Stimulated activated CD4-positive, alpha-beta T cell treated with anti-CD3 and anti-CD28 coated beads, Interleukin-12 subunit alpha, Interleukin-12 subunit beta, amount 100 ng/mL, for 48 hours (primary cell): ENCODE data around the gene GNB1.
"Not testable (repeated sequence)": the region's sequence is repeated elsewhere in the genome, so short reads cannot be mapped to it uniquely, and the experiment has no call there.

ENCODE experiments used
- DNase-seq, 3 donors: peaks; one replicate each; pipeline ENCODE4 v3.0.0-alpha.2; 2020; ENCODE audit warnings: low read depth in 2 of 3, low spot score in 1 of 3

The GNB1 gene

DNA sequence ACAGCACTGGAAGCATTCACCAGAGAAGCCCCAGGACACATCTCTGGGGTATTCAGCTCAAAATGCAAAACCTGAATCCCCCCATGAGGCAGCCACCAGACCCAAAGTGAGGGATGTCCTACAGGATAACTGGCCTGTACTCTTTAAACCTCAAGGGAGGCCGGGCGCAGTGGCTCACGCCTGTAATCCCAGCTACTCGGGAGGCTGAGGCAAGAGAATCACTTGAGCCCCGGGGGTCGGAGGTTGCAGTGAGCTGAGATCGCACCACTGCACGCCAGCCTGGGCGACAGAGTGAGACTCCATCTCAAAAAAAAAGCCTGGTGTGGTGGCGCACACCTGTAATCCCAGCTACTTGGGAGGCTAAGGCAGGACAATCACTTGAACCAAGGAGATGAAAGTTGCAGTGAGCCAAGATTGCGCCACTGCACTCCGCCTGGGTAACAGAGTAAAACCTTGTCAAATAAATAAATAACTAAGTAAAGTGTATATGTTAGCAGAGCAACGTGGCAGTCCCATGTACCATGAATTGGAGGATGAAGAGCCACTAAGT is 29.1 kb downstream of the GNB1 start:
- DNase-seq: not testable (repeated sequence)

DNA sequence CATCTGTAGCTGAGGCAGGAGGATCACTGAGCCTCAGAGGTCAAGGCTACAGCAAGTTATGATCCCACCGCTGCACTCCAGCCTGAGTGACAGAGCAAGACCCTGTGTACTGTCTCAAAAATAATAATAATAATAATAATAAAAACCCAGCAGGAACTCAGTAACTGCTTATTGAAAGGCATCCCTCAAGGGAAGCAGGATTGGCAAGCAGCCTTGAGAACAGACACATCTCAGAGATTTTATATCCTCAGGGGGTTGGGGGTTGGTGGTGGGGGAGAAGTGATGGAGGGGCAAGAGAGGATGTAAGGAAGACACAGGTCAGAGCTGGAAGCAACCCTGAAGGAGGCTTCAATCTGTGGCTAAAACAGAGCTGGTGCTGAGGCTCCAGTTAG is 29.6 kb downstream of the GNB1 start:
- DNase-seq: no peak

DNA sequence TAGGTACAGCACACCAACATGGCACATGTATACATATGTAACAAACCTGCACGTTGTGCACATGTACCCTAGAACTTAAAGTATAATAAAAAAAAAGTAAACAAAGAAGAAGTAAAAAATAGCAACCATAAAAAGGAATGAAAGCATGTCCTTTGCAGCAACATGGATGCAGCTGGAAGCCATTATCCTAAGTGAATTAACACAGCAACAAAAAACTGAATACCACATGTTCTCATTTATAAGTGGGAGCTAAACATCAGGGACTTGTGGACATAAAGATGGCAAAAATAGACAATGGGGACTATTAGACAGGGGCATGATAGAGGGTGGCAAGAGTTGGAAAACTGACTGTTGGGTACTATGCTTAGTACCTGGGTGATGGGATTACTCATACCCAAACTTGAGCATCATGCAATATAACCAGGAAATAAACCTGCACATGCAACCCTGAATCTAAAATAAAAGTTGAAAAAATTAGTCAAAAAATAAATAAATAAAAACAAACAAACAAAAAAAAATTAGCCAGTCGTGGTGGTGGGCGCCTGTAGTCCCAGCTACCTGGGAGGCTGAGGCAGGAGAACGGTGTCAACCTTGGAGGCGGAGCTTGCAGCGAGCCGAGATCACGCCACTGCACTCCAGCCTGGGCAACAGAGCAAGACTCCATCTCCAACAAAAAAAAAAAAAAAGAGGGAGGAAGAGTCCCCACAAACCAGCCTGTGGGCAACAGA is 30.8 kb downstream of the GNB1 start:
- DNase-seq: not testable (repeated sequence)

GRCh38 chr1:1858382-1859086 is 32.4 kb downstream of the GNB1 start:
- no peak for DNase-seq

DNA sequence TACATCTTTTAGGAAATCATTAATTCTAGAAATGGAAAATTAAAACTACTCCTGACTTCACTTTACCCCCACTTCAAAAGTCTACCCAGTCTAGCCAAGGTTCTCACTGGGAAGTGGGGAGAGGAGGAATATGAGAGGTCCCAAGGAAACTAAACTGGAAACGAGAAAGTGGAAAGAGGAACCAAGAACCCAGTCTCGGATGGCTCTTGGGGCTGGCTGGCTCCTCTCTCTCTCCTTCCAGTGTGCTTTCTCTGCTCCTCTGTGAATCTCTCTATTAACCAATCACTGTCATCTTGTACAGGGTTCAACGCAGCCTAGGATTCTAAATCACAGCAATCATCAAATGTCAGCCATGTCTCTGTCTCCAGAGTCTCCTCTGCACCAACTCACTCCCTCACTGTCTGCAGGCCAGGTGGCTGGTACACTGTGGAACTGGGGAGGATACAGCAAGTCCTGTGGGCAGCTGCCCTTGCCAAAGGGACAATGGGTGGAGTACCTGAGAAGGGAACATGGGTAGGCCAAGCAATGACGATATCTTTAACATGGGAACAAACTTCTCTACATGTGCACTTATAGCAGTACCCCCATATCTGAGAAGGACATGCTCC is 33.7 kb downstream of the GNB1 start:
- no peak for DNase-seq

DNA sequence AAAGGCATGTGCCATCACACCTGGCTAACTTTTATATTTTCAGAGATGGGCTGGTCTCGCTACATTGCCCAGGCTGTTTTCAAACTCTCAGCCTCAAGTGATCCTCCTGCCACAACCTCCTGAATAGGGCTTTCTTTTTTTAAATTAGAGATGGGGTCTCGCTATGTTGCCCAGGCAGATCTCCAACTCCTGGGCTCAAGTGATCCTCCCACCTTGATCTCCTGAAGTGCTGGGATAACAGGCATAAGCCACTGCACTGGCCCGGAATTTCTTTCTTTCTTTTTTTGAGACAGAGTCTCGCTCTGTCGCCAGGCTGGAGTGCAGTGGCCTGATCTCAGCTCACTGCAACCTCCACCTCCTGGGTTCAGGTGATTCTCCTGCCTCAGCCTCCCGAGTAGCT is 34.7 kb downstream of the GNB1 start:
- DNase-seq: not testable (repeated sequence)

DNA sequence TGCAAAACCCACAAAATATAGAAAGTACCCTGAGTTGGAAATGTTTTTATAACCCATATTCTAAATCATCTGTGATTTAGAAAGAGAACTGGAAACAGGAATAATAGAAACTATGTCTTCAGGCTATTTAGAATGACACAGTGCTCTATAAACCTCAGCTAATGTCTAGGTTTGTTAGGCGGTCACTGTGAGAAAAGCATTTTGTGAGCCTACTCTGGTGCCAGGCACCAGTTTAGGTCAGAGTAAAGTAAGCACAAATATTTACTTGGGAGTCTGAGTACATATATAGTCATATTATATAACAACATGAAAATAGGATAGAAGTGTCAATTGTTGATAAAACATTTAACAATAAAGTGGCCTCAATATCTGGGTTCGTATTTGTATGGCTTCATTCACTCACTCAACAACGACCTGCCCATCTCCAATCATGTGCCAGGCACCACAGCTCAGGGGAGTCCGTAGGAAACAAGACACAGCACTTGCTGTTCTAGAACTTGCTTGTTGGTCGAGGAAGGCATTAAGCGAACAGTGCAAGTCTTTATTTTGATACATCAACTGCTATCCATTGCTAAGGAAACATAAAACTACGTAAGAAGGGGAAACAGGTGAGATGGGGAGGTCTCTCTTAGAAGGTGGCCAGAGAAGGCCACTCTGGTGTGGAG is 37.2 kb downstream of the GNB1 start:
- DNase-seq: no peak

DNA sequence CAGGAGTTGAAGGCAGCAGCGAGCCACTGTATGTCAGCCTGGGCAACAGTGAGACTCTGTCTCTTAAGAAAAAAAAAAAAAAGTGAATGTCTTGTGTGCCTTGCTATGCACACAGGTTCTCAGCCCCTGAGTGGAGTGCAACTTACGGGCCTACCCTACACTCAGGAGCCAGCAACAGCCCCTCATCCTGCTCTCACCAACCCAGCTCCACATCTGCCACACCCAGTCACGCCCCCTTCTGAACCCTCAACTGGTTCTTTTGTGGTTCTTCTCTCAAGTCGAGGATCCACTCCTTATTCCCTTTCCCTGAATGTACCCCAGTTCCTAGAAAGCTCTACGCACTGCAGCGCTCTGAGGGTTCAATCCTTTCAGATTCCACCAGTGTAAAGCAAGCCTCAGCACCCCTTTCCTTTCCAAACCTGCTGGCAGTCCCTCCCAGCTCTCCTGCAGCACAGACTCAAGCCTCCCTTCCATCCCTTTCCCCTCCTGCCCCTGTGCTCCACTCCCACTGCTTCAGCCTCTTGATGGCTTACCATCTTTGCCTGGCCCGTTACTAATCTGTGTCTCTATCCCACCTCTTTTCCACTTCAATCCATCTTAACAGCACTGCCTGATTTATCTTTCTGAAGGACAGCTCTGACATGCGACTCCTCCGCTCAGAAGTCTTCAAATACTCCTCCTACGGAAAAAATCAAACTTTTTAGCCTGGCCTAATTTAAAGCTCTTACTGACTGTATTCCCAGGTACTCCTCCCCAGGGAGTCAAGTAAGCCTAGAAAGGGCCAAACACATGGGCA is 38.1 kb downstream of the GNB1 start:
- DNase-seq: no peak

DNA sequence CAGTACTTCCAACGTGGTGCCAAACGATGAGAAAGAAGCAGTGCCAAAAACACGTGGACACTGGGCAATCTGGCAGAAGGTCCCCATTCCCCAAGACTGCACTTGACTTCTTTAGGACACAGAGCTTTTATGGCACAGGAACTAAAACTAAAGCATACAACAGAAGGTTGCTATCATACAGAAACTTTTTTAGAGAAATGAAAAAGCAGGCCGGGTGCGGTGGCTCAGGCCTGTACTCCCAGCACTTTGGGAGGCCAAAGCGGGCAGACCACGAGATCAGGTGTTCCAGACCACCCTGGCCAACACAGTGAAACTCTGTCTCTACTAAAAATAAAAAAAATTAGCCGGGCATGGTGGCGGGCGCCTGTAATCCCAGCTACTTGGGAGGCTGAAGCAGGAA is 43.0 kb downstream of the GNB1 start:
- DNase-seq: no peak

DNA sequence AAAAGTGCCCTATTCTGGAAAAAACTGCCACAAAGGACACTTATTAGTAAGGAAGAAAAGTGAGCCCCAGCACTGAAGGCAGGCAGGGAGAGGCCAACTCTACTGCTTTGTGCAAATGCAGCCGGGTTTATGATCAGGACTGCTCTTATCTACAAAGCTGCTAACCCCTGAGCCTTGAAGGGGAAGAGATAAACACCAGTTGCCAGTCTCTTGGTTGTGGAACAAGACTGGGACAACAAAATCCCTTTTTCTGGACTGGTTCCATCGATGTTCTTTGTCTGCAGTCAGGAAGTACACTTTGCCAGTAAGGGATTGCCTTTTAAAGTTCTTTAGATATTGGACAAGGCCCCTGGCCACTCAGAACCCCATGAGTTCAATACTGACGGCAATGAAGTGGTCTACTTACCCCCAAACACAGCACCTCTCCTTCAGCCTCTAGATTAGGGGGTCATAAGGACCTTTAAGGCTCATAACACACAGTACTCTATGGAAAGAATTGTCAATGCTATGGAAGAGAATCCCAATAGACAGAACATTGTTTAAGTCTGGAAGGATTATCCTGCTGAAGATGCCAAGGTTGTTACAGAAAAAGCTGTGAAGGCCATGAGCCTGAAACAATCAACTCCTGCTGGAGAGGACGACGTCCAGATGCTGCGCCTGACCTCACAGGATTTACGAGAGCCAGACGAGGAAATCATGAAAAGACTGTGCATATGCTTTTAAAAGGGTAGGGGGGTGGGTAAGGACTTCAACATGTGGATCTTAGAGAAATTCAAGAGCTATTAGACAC is 43.6 kb downstream of the GNB1 start:
- DNase-seq: no peak

GRCh38 chr1:1846386-1846918 is 44.4 kb downstream of the GNB1 start:
- DNase-seq: no peak

DNA sequence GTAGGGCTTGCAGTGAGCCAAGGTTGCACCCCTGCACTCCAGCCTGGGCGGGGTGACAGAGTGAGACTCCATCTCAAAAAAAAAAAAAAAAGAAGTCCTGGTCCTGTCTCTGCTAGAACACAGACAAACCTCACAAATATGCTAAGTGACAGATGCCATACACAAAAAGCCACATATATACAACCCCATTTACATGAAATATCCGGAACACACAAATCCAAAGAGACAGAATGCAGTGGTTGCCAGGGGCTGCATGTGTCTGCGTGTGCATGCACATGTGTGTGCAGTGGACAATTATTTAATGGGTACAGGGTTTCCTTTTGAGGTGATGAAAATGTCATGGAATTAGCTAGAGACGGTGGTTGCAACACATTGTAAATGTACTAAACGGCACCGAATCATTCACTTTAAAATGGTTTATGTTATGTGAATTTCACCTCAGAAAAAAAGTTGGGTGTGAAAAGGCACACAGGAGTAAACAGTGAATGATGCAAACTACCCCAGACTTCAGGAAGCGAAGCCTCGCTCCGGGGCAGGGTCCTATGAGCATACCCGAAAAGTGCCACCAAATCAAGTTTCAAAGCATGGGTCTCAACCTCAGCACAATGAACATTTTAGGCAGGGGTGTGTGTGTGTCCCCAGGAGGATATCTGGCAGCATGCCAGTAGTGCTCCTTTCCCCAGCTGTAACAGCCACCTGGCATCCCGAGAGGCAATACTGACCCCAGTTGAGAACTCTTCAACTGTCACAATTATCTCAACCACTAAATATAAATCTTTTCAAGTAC is 48.3 kb downstream of the GNB1 start:
- DNase-seq: no peak

DNA sequence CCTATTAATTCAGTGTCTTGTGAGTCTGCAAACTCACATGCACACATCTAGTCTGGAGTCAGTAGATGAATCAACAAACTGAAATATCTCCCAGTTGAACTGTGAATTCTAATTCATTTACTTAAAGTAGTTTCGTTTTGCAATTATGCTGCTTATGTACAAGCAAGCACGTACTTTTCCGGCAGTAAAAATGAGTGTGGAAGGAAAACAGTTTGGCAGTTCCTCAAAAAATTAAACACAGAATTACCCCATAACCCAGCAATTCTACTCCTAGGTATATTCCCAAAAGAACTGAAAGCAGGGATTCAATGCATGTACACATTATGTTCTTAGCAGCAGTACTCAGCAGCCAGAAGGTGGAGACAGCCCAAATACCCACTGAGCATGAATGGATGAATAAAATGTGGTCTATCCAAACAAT is 49.3 kb downstream of the GNB1 start:
- DNase-seq: no peak

- DNase-seq: no peak
Measured at GRCh38 chr1:1839311-1839965, 51.4 kb downstream of the GNB1 start.

- DNase-seq: no peak
Measured at GRCh38 chr1:1836119-1836518, 54.8 kb downstream of the GNB1 start.

DNA sequence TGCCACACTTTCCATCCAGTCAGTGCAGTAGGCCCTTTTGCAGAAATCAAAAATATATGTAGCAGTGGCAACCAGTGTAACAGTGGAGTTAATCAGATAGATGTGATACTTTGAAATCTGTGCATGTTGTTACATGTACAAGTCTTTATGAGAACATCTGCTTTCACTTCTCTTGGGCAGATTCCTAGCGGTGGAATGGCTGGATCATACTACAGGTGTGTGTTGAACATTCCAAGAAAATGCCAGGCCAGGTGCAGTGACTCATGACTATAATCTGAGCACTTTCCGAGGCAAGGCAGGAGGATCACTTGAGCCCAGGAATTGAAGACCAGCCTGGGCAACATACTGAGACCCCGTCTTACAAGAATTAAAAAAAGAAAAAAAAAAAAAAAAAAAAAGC is 55.3 kb downstream of the GNB1 start:
- DNase-seq: no peak

DNA sequence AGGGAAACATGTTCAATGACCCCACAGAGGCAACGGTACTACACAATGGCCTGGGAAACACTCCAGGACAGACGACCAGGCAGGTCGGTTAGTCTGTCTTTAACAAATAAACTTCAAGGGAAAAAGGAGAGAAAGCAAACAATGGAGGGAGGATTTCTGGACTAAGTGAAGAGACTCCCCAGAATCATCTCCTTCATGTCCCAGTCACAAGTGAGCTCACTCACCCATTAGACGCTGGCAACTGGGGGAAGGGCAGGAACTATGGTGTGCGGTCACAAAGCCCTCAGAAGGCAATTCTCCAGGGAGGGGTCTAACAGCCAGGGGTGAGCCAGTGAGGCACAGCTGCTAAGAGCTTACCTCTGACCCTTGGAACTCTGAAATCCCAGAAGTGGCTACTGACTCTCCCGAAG is 57.0 kb downstream of the GNB1 start:
- no peak for DNase-seq

GRCh38 chr1:1833456-1833855 is 57.4 kb downstream of the GNB1 start:
- no peak for DNase-seq
